ENCODE data around the gene LCA5. TPM values are rescaled to one million over a fixed set of nuclear protein-coding genes. Genes with fewer than 3 reads are reported as not detected.

Gene LCA5
- total RNA-seq, 2 donors from 2014 or later, result 6.4 to 11.1 TPM

DNA sequence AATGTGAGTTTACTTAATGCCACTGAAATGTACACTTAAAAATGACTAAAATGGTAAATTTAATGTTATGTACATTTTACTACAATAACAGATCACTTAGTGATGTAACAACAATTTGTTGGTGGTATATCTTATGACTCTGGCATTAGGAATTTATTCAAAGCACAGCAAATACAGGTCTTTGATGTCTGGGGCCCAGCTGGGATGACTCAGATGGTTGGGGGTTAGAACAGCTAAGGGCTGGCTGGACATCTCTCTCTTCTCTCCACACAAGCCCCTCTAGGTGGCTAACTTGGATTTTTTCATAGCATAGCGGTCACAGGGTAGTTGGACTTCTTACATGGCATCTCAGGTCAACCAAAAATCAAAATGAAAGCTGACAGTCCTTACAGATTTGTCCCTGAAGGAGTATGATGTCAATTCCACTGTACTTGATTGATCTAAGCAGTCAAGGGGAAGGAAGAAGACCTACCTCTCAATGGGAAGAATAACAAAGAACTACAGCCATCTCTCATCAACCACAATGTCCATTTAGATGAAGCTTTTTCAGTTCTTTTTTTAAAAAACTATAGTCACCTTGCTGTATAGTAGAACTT is 37.5 kb upstream of the LCA5 start:
- H3K27ac Mint-ChIP-seq, result peak overlapping the region; percentile 59
- 81% methylated on average over 1 of the region's 1 CpG; no CpG with 5 or more reads in 1 of the 2 experiments for whole genome bisulfite sequencing, 2 experiments (ENCODE audit: insufficient coverage in 1 of 2, insufficient read length in 1 of 2)
- DNase-seq, result peak; percentile 66
- H3K4me1 Mint-ChIP-seq, result peaks cover 33% of the 10 kb centered on the region
- H3K27me3 ChIP-seq (ENCODE audit: control insufficient read depth, insufficient read depth, low read length, poor library complexity, severe bottlenecking), result no peaks in the 10 kb centered on the region
- peaks cover 6% of the 10 kb centered on the region for H3K9me3 ChIP-seq (ENCODE audit: control insufficient read depth, low read length)
- H3K9ac ChIP-seq (ENCODE audit: extremely low read depth, low read length, poor library complexity, severe bottlenecking), result no peak overlapping the region
- no peak overlapping the region for H3K4me3 Mint-ChIP-seq
- no peak overlapping the region for H3K27ac ChIP-seq (ENCODE audit: low read depth, low read length)
- TF ChIP-seq, protein P1, sequence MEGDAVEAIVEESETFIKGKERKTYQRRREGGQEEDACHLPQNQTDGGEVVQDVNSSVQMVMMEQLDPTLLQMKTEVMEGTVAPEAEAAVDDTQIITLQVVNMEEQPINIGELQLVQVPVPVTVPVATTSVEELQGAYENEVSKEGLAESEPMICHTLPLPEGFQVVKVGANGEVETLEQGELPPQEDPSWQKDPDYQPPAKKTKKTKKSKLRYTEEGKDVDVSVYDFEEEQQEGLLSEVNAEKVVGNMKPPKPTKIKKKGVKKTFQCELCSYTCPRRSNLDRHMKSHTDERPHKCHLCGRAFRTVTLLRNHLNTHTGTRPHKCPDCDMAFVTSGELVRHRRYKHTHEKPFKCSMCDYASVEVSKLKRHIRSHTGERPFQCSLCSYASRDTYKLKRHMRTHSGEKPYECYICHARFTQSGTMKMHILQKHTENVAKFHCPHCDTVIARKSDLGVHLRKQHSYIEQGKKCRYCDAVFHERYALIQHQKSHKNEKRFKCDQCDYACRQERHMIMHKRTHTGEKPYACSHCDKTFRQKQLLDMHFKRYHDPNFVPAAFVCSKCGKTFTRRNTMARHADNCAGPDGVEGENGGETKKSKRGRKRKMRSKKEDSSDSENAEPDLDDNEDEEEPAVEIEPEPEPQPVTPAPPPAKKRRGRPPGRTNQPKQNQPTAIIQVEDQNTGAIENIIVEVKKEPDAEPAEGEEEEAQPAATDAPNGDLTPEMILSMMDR (conservative IDR thresholded peaks at IDR 0.05), result no peak
- no peaks in the 10 kb centered on the region for H3K27me3 Mint-ChIP-seq (ENCODE audit: insufficient read depth)
- peak overlapping the region; percentile 25 for H3K4me3 ChIP-seq (ENCODE audit: low read length)
- no peaks in the 10 kb centered on the region for H3K36me3 ChIP-seq (ENCODE audit: control insufficient read depth, insufficient read depth, low read length)
- H3K4me1 ChIP-seq (ENCODE audit: control insufficient read depth, insufficient read depth, low read length), result peaks cover 21% of the 10 kb centered on the region
- peaks cover 19% of the 10 kb centered on the region for H3K9me3 Mint-ChIP-seq
- peaks cover 12% of the 10 kb centered on the region for H3K36me3 Mint-ChIP-seq (ENCODE audit: low read depth)

DNA sequence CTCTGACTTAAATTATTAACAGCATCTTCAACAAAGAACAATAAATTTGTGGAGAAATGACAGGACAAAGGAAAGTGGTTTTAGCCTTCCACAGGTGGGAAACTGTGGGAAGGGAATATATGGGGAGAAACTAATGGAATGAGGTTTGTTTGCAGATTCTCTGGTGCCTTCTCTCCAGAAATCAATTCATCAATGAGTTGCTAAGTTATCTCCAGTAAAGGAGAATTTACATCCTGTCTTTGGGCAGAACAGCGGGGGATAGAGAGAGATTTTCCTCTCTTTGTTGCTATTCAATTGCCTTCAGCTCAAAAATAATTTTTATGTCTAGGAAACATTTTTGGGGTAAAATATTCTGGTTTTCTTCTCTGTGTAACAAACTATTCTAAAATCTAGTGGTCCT is 36.9 kb upstream of the LCA5 start:
- Histone ChIP-seq H3K36me3 (ENCODE audit: control insufficient read depth, insufficient read depth, low read length) (no peaks in the 10 kb centered on the region), H3K4me1 (ENCODE audit: control insufficient read depth, insufficient read depth, low read length) (peaks cover 23% of the 10 kb centered on the region), H3K4me3 (ENCODE audit: low read length) (no peak overlapping the region), H3K9ac (ENCODE audit: extremely low read depth, low read length, poor library complexity, severe bottlenecking) (no peak overlapping the region), H3K27me3 (ENCODE audit: control insufficient read depth, insufficient read depth, low read length, poor library complexity, severe bottlenecking) (no peaks in the 10 kb centered on the region), H3K9me3 (ENCODE audit: control insufficient read depth, low read length) (peaks cover 6% of the 10 kb centered on the region), H3K27ac (ENCODE audit: low read depth, low read length) (peak overlapping the region; percentile 6)
- Mint-ChIP-seq H3K36me3 (ENCODE audit: low read depth) (peaks cover 11% of the 10 kb centered on the region), H3K27me3 (ENCODE audit: insufficient read depth) (no peaks in the 10 kb centered on the region), H3K27ac (peak overlapping the region; percentile 59), H3K9me3 (peaks cover 15% of the 10 kb centered on the region), H3K4me3 (no peak overlapping the region), H3K4me1 (peaks cover 38% of the 10 kb centered on the region)
- TF ChIP-seq, protein P1 (conservative IDR thresholded peaks at IDR 0.05), result no peak
- whole genome bisulfite sequencing, 2 experiments (ENCODE audit: insufficient coverage in 1 of 2, insufficient read length in 1 of 2), result no CpG with 5 or more reads among the region's 1 CpG
- DNase-seq, result no peak

DNA sequence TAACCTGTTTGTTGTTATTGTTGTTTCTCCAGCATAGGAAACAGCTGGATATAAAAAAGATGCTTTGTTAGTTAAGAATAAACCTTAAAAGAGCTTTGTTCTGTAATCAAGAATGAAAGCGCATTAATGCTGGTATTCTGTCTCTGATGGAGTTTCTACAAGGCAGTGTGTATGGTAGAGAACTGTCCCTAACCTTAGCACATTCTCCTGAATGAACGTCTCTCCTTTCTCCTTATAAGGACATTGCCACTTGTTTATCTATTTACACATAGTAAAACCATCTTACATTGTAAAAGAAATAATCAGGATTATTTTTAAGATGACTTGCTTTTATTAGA is 33.8 kb upstream of the LCA5 start:
- TF ChIP-seq, protein P1 (conservative IDR thresholded peaks at IDR 0.05), result peak; percentile 6
- H3K36me3 ChIP-seq (ENCODE audit: control insufficient read depth, insufficient read depth, low read length), result no peaks in the 10 kb centered on the region
- no peak for DNase-seq
- H3K4me3 Mint-ChIP-seq, result peak overlapping the region; percentile 26
- no peaks in the 10 kb centered on the region for H3K36me3 Mint-ChIP-seq (ENCODE audit: low read depth)
- 48% methylated on average over 2 of the region's 2 CpGs; no CpG with 5 or more reads in 1 of the 2 experiments for WGBS, 2 experiments (ENCODE audit: insufficient coverage in 1 of 2, insufficient read length in 1 of 2)
- H3K27ac Mint-ChIP-seq, result peak overlapping the region; percentile 91
- no peak overlapping the region for H3K9ac ChIP-seq (ENCODE audit: extremely low read depth, low read length, poor library complexity, severe bottlenecking)
- no peak overlapping the region for H3K27ac ChIP-seq (ENCODE audit: low read depth, low read length)
- peaks cover 29% of the 10 kb centered on the region for H3K4me1 ChIP-seq (ENCODE audit: control insufficient read depth, insufficient read depth, low read length)
- H3K27me3 Mint-ChIP-seq (ENCODE audit: insufficient read depth), result no peaks in the 10 kb centered on the region
- H3K4me3 ChIP-seq (ENCODE audit: low read length), result peak overlapping the region; percentile 49
- peaks cover 3% of the 10 kb centered on the region for H3K9me3 ChIP-seq (ENCODE audit: control insufficient read depth, low read length)
- peaks cover 58% of the 10 kb centered on the region for H3K4me1 Mint-ChIP-seq
- H3K9me3 Mint-ChIP-seq, result no peaks in the 10 kb centered on the region
- no peaks in the 10 kb centered on the region for H3K27me3 ChIP-seq (ENCODE audit: control insufficient read depth, insufficient read depth, low read length, poor library complexity, severe bottlenecking)

All from endodermal cell (in vitro differentiated cells).